Occipital lobe (tissue), 2 donors: Measurements from ENCODE around the gene GPR139. TPM values are rescaled to one million over a fixed set of nuclear protein-coding genes. Genes with fewer than 3 reads are reported as not detected.

Source experiments
- DNase-seq: peaks from one replicate; lab custom pipeline; 2025; lab: John Stamatoyannopoulos, UW
- total RNA-seq: library from RNA; depleted of rRNA; stranded (reverse); fragments of >200 nt; gene quantifications from one replicate; pipeline ENCODE4 v1.2.3, GENCODE V29; 2014

GPR139 gene
- 1.4 TPM for total RNA-seq

DNA sequence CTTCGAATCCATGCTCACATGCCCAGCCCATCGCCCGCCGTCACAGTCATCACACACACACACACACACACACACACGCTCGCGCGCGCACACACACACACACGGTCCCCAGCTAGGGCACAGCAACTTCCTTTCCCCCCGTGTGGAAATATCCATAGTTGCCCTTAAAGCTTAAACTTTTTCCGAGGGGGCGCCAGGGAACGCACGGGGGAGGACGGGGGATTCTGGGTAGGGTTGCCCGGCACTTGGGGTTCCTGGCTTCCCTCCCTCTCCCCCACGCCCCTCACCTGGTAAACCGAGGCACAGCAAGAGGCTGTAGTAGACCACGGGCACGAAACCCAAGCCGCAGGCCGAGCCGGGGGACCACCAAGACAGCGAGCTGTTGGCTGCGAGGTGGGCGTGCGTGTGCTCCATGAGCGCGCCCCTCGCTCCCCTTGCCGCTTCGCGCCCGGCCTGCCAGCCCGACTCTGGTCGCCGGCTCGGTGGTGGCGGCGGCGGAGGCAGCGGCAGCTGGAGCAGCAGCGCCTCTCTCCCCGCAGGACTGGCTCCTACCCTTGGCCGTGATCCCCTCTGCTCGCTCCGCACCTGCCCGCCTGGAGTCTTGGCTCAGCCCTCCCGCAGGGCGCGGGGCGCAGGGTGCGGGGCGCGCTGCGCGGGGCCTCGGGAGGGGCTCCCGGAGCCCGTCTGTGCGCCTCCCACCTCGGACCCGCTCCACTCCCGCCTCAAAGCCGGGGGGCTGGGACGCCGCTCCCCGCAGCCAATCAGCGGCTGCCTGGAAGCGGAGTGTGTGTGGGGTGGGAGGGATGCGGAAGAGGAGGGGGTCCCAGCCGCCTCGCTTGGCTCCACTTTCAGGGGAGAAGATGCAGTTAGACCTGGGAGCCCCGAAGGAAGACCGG is at the start of gene GPR139:
TSS of gene GPR139 (minus strand) at position 688 of the 896 bp plus-strand sequence. CDS start at position 414, 274 bp downstream.
- no peak for DNase-seq

DNA sequence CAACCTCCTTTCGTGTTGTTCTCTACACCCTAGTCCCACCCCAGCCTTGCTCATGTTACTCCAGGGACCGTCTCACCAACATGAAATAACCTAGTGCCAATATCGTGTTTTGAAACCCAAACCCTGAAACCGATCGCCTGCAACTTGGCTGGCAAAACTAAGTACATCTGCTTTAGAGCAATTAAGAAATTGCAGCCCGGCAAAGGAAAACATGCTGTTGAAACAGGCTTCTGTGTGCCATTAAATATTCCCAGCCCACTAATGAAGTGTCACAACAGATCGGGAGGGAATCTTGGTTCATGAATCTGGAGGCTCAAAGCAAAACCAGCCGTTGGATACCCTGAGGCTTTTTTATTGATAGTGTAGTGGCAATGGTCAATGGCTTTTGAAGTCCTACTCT is 48.3 kb upstream of the GPR139 start:
- DNase-seq: no peak

- peak; percentile 32 for DNase-seq
Measured at GRCh38 chr16:20114356-20114755, 40.7 kb upstream of the GPR139 start.

GRCh38 chr16:20111143-20111542 is 37.5 kb upstream of the GPR139 start:
- no peak for DNase-seq

DNA sequence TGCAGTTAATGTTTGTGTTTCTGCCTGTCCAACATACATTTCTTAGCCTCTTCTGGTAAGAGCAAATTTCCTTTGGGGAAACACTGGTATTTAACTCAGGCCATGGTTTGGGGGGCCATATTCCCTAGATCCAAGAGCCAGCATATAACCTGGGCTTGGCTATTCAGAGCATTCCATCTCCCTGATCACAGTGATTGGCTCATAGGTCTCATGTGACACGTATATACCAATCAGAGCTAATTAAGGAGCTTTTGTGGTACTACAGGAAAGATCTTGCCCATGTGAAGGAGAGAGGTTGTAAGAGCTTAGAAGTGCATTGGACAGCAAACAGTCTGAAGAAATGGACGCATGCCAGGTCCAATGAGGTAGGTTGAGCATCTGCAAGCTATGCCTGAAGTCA is 33.4 kb upstream of the GPR139 start:
- DNase-seq: no peak

GRCh38 chr16:20104563-20105183 is 31.0 kb upstream of the GPR139 start:
- no peak for DNase-seq

GRCh38 chr16:20102521-20102920 is 28.8 kb upstream of the GPR139 start:
- DNase-seq: no peak

DNA sequence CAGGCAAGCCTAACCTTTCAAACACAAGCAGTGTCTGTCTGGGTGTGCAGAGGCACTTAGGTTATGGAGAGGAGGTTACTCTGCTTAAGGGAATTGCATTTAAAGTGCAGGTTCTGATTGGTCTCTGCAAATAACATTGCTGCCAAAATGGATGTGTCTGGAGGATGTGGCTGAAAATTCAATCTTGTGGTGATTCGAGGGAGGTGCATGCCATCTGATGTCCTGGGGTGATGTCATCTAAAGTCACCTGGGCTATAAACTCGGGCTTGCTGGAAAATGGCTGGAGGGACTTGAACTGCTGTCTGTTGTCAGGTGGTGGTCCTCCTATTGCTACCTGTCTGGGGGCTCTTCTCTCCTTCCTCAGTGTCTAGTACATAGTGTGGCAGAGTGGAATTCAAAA is 28.3 kb upstream of the GPR139 start:
- DNase-seq: no peak

DNA sequence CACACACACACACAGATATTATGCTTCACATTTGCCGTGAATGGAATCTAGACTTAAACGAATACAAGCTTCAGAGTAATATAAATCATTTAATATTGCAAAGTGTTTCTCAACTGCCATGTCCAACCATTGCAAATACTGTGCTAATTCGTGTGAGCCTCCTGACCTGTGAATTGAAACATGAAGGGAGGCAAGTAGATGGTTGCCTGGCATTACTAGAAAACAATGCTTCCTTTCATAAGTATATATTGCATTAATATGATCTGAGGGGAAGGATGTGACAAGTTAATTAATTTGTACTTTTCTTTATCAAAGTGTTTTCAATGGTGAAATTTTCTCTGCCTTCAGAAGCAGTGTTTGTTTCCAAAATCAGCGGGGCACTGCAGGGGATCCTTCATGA is 25.7 kb upstream of the GPR139 start:
- no peak for DNase-seq

DNA sequence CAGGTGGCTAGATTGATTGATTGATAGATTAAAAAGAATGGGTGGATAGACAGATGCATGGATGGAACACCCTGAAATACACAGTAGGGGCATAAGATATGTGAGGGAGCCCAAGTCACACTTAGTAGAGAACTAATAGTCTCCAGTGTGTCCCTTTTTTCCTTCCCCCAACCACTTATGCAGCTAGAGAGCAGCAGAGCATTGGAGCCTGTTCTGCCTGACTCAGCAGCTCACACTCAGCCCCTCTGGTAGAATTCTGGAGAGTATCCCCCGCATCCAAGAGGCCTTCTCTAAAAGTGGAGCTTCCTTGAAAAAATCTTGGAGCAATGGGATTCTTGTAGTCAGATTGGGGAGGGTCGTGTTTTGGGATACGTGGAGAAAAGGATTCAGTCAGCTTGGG is 20.5 kb upstream of the GPR139 start:
- no peak for DNase-seq

GRCh38 chr16:20089246-20089965 is 15.7 kb upstream of the GPR139 start:
- no peak for DNase-seq

DNA sequence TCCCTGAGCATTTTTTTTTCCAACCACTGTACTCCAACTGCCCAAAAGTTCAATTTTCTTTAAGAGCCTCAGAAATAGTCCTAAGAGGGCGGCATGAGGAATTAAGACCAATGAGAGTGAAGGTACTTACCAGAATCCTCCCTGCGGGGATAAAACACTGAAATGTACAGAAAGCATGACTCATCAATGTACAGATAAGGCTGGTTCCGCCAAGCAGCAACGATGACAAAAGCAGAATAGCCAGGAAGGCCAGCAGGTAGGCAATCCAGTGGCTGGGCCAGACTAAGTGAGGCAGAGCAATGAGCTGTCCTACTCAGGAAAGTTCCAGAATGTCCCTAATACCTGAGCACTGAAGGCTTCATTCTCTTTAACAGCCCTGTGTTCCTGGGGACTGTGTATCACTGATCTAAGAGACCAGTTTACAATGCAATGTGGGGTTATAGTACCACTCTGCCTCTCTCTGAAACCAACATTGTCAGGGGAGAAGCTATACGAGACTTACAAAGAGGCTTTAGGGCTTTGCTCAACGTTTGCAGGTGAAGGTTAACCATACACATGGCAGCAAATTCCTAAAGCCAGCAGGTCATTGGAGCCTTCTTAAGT is 11.0 kb upstream of the GPR139 start:
- DNase-seq: no peak

DNA sequence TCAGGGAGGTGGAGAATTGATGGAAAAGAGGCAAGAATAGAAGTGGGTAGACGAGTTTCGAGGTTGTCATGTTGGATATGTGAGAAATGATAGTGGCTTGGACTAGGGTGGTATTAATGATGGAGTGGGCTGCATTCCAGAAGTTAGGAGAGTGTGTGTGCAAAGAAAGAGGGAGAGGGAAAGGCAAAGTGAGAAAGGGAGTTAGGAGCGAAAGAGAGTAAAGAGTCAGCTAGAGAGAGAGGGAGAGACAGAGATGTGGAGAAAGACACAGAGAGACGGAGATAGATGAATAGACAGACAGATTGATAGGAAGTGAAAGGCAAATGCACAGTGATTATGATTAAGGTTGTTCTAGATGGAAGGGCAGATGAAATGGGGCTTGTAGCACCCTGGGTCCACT is 5.4 kb upstream of the GPR139 start:
- no peak for DNase-seq

- DNase-seq: no peak
Measured at GRCh38 chr16:20075243-20075642, 1.6 kb upstream of the GPR139 start.

DNA sequence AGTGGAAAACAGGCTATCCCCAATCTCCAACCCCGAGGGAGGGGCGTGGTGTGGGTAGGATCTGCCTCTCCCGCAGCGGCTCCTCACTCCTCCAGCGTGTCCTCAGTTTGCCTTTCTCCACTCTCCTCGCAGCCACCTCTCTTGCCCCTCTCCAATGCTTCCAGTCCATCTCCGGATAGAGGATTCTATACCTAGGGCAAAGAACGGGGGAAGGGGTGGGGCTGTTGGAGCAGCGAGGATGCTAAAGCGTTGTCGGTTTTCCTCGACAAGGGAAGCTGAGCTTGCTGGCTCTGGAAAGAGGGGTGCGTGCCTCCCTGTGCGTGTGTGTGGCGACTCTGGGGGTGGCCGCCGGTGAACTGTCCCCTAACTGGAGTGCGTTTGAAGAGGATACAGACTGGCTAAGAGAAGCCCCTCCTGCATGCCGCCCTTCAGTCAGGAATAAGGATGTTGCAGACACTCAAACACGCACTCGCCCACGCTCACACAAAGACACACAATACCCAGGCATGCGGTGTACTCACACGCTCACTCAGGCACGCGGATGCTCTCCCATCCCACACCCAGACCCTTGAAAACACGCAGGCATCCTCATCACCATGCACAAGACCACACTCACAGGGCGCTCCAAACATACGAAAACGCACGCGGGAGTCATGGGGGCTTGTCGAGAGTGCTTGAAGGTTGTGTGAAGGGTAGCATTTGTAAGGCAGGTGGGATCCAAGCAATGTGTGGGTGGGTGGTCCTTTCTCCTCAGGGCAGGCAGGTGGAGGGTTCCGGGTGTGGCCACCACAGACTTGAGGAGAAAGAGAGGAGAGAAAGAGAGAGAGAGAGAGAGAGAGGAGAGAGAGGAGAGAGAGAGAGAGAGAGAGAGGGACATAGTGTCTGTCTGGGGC is 655 bp upstream of the GPR139 start:
- DNase-seq: no peak

GRCh38 chr16:20072874-20073202 is 852 bp downstream of the GPR139 start:
- DNase-seq: no peak

- no peak for DNase-seq
Measured at GRCh38 chr16:20072146-20072873, 1.4 kb downstream of the GPR139 start.

GRCh38 chr16:20064931-20065330 is 8.8 kb downstream of the GPR139 start:
- DNase-seq: no peak

- DNase-seq: no peak
Measured at GRCh38 chr16:20064520-20064919, 9.2 kb downstream of the GPR139 start.

DNA sequence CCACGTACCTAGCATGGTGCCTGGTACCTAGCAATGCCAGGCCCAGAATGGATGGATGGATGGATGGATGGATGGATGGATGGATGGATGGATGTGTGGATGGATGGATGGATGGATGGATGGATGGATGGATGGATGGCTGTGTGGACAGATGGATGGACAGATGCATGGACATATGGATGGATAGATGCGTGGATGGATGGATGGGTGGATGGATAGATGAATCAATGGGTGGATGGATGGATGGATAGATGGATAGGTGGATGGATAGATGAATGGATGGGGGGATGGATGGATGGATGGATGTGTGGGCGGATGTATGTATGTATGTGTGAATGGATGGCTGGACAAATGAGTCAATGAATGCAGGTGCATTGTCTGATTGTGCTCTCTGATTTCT is 12.6 kb downstream of the GPR139 start:
- DNase-seq: no peak
